T-helper 1 cell treated with Interleukin-12 subunit alpha and Interleukin-12 subunit beta and Interleukin-4 antibody, amounts not matched to agents 30 ng/mL and 1 ng/mL, for 36 hours (primary cell): ENCODE measurements around the gene POFUT1. TPM values are rescaled to one million over a fixed set of nuclear protein-coding genes. Genes with fewer than 3 reads are reported as not detected.
"Not testable (repeated sequence)": the region's sequence is repeated elsewhere in the genome, so short reads cannot be mapped to it uniquely, and the experiment has no call there.

Experiments used
- intact Hi-C: fragments of 100-400 bp; cut with micrococcal nuclease; formaldehyde crosslinking; loops from one replicate; pipeline ENCODE4 v1.15.1; 2024
- total RNA-seq: library from RNA; stranded (reverse); gene quantifications from 2 replicates; pipeline ENCODE4 v1.2.3, GENCODE V29; 2022

The POFUT1 gene
- total RNA-seq, 1 donor from 2014 or later, result 33.7 TPM

DNA sequence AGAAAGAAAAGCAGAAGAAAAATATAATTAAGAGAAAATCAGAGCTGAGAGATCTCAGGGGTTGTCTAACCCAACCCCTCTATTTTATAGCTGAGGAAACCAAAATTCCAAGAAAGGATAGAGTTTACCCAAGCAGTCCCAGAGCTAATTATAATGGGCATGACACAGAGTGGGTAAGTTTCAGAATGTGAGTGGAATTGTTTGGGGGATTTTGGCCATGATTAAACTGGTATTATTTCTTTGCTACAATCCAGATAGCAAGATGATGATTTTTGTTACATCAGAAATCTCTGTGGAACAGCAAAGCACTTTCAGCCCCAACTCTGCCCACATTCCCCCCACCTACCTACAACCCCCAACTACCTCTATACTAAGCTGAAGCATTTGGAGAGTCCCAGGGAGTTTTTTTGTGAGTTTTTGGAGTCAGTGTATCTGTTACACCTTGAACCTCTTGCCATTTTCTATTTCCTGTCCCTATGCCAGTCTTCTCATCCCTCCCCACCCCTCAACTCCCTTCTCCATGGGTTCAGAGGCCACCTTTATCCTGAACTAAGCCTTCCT, 24.7 kb downstream of the POFUT1 start:
- intact Hi-C loops, result loop anchor here (2.0 kb wide), 1 partner anchor 44 kb away; the partner anchor contains the start of gene KIF3B

DNA sequence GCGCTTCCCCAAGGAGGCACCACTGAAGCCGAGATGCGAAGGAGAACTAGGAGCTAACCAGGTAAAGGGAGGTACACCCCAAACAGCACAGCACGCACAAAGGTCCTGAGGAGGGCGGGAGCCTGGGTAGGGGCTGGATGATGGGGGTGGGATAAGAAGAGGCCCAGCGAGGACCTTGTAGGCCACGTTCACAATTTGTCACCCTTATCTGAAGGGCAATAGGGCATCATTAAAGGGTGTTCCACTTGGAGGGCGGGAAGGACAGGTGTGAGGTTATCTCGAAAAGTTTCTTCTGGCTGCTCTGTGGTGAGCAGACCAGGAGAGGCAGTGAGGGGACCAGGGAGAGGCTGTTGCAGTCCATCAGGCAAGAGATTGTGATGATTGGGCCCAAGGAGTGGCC, 25.6 kb downstream of the POFUT1 start:
- intact Hi-C loops, result loop anchor here (2.0 kb wide), 1 partner anchor 44 kb away; the partner anchor contains the start of gene KIF3B

DNA sequence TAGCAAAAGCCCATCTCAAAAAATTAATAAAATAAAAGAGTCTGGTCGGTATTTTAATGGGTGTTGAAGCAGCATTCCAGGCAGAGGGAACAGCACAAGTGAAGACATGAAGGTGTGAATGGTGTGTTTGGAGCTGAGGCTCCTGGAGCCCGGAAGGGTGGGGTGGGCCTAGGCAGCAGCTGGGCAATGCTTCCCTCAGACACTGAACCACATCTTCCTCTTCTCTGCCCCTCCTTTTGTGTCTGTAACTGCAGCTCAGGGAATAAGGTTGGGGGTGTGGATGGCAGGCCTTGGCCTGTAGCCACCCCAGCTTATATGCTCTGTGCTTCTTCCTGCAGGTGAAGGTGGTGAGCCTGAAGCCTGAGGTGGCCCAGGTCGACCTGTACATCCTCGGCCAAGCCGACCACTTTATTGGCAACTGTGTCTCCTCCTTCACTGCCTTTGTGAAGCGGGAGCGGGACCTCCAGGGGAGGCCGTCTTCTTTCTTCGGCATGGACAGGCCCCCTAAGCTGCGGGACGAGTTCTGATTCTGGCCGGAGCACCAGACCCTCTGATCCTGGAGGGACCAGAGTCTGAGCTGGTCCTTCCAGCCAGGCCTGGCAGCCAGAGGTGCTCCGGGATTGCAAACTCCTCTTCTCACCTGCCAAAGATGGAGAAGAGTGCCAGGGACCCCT, 26.6 kb downstream of the POFUT1 start:
- intact Hi-C loops, result no loop called here

DNA sequence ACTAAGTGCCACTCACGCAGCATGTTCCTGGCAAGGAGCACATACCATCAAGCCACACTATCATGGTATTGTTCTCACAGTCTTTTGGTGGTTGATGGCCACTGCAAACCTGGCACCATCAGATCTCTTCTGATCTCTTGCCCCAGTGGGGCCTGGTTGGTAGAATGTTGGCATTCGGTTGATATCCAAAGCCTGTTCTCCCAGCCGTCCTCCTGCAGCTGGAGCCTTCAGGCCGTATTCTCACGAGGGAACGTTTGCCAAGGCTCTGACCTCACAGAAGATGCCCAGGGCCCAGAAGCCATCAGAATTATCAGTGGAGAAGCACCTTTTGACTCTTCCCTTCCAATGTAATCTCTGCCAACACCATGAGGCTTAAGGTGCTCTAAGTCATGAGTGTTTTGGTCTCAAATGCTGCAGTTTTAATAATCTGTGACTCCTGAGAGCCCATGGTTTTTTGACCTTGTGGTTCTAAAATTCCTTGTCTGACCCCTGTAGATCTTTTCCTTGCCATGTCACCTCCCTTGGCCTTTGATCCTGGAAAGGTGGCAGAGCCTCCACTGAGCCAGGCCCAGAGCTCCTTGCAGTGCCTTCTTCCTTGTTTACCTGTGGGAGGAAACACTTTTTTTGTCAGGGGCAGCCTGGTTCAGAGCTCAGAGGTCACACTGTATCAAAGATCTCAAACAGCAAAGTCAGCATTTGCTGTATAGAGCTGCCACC, 27.8 kb downstream of the POFUT1 start:
- intact Hi-C loops, result no loop called here

DNA sequence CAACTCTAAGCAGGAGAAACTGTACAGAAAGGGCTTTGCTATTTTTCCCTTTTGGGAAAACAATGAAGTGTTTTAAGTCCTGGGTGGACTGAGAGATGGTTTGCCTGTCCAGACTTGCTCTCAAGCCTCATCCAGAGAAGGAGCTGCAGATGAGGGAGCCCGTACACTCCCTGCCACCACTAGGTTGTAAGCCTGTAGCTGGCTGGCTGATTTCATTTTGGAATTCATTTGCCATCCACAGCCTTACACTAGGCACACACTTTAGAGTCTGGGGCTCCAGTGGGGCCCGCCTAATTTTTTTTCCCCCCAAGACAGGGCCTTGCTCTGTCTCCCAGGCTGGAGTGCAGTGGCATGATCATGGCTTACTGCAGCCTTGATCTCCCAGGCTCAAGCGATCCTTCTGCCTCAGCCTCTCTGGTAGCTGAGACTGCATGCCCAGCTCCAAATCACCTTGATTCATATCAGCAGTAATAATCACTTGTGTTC, 28.4 kb downstream of the POFUT1 start:
- intact Hi-C loops, result no loop called here

DNA sequence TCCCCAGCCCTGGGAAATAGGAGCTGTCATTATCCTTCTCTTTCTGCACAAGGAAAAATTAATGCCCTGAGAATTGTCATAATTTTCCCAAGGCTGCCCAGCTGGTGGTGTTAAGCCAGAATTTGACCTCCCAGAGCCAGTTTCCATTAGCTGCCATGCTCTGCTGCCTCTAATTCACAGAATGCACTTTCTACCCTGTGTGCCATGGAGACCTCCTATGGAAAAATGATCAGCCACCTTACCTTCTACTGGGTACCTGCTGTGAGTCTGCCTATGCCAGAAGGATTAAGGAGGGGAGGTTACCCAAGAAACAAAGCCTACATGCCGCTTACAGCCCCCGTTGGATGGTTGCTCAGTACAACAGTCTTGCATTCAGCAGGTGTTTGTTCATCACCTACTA, 29.1 kb downstream of the POFUT1 start:
- intact Hi-C loops, result no loop called here

DNA sequence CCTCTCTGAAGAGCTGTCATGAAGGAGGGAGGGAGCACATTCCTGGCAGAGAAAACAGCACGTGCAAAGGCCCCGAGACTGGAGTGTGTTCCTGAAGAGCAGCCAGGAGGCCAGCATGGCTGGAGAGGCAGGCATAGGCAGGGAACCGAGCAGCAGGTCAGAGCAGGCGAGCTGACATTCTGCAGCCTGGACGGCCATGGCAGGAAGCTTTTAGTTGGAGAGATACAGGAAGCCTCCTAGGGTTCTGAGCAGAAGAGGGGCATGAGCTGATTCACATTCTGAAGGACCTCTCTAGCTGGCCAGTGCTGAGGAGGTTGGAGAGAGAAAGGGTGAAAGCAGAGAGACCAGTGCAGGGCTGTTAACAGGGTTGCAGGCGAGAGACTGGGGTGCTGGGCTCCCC, 29.7 kb downstream of the POFUT1 start:
- intact Hi-C loops, result no loop called here

DNA sequence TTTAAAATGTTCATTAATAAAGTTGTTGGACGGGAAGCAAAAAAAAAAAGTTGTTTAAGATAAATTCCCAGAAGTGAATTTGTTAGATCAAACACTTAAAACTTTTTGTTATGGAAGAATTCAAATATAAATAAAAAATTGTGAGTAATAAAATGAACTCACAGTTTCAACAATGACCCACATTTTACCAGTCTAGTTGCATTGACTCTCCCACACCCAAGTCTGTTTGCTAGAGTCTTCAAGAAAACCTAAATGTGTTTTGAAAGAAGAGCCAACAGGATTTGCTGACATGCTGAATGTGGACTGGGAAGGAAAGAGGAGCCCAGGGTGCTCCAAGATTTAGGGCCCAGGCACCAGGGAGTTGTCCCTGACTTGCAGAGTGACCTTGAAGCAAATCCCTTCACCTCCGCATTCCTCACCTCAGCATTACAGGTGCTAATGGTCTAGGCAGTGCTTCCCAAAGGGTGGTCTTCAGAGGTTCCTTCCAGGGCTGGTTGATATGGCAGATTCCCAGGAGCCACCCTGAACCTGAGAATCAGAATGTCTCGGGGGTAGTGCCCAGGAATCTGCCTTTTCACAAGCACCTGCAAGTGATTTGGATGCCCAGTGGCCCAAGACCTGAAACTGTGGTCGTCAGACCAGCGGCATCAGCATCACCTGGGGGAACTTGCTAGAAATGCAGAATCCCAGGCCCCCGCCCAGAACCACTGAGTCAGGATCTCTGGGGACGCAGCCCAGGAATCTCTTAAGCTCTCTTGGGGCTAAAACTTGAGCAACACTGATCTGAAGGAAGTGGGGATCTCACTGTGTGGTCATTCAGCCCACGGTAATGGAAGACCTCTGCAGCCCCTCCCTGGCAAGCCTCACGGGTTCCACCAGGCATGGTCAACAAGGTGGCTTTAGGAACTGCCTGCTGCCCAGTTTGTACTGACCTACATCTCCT, 31.1 kb downstream of the POFUT1 start:
- intact Hi-C loops, result no loop called here

DNA sequence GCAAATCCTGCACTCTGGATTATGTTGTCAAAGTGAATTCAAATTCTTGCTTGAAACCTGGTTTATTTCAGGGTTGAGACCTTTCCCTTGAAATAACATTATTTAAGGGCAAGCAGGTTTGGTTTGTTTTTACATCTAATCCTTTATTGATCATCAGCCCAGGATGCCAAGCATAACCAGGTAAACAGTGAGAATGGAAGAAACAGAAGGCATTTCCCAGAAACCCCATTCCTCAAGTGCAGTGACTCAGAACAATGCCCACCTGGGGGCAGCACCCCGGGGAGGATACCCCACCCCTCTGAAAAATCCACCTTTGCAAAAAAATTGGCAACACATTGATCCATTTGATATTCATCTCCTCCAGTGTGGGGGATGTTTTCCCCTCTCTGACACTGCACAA, 32.5 kb downstream of the POFUT1 start:
- intact Hi-C loops, result no loop called here

DNA sequence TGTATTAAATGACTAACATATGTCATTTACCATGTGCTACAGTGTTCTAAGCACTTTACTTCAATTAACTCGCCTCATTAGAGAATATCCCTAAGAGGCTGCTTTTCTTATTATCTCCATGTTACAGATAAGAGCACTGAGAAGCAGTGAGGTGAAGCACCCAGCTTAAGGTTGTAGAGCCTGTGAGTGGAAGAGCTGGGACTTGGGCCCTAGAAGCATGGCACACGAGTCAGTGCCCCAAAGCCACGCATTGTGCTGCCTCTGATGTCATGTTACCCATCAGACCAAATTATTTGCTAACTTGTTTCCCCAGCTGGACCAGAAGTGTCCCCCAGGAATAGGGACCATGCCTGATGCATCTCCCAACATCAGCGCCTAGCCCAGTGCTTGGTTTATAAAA, 34.1 kb downstream of the POFUT1 start:
- intact Hi-C loops, result no loop called here

DNA sequence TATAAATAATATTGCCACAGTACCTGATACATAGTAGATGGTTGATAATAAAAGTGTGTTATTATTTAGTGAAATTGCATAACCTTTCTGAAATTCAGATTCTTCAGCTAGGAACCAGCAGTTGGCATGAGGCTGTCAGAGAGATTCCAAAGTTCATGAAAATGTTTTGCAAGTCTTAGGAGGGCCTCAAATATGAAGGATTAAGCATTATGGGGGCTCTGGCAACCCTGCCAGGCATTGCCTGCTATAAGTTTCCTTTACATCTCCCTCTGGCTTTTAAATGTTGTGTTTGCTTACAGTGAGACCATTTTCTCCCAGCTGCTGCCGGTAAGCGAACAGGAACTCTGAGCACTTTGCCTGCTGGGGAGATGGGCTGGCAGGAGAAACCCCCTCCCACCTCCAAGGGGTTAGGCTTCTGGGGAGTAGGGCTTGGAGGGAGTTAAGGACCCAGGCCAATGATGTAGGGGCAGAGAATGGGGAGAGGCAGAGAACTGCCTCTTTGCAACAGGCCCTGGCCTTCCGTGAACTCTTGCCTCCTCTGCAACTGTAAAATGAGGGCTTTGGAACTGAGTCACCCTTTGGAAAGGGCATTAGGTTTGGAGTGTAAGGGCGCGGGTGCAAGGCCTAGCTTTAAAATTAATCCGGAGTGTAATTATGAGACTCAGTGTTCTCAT, 36.6 kb downstream of the POFUT1 start:
- intact Hi-C loops, result no loop called here

DNA sequence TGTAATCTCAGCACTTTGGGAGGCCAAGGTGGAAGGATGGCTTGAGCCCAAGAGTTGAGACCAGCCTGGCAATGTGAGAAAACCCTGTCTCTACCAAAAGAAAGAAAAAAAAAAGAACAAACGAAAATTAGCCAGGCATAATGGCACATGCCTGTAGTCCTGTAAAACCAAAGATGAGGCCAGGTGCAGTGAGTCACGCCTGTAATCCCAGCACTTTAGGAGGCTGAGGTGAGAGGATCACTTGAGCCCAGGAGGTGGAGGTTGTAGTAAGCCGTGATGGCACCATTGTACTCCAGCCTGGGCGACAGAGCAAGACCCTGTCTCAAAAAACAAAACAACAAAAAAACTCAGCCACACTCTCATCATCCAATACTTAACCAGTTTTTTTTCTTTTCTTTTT, 37.3 kb downstream of the POFUT1 start:
- intact Hi-C loops, result no loop called here

DNA sequence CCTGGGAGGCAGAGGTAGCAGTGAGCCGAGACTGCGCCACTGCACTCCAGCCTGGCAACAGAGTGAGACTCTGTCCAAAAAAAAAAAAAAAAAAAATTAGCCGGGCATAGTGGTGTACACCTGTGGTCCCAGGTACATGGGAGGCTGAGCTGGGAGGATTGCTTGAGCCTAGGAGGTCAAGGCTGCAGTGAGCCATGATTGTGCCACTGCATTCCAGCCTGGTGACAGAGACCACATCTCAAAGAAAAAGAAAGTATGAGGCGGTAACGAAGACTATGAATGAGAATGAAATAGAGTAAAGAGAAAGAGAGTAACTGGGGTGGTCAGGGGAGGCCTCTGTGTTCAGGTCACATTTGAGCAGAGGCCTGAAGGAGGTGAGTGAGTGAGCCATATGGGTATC, 38.5 kb downstream of the POFUT1 start:
- intact Hi-C loops, result not testable (repeated sequence)

DNA sequence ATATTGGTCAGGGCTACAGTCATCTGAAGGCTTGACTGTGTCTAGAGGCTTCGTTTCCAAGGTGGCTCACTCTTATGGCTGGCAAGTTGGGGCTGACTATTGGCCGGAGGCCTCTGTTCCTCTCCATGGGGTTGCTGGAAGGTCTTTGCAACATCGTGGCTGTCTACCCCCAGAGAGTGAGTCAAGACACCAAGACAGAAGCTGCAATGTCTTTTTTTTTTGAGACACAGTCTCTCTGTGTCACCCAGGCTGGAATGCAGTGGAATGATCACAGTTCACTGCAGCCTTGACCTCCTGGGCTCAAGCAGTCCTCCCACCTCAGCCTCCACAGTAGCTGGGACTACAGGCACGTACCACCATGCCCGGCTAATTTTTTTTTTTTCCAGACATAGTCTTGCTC, 40.4 kb downstream of the POFUT1 start:
- intact Hi-C loops, result no loop called here

DNA sequence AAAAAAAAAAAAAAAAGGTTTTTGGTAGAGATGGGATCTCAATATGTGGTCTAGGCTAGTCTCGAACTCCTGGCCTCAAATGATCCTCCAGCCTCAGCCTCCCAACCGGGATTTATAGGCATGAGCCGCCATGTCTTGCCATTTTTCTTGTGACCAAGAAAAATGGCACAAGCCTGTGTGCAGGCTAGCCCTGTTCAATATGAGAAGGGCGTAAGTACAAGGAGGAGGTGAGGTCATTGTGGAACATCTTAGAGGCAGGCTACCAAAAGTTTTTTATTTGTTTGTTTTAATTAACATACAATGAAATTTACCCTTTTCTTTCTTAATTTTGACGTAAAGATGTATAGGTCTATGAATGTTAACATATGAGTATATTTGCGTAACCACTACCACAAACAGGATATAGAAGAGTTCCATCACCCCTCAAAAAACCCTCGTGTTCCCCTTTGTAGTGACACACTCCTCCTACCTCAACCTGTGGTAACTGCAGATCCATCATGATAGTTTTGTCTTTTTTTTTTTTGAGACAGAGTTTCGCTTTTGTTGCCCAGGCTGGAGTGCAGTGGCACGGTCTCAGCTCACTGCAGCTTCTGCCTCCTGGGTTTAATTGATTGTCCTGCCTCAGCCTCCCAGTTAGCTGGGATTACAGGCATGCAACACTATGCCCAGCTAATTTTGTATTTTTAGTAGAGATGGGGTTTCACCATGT, 41.5 kb downstream of the POFUT1 start:
- intact Hi-C loops, result loop anchor here (1.0 kb wide), 5 partner anchors 18 to 106 kb away; partner anchors contain the start of genes KIF3B, PLAGL2 and POFUT1

DNA sequence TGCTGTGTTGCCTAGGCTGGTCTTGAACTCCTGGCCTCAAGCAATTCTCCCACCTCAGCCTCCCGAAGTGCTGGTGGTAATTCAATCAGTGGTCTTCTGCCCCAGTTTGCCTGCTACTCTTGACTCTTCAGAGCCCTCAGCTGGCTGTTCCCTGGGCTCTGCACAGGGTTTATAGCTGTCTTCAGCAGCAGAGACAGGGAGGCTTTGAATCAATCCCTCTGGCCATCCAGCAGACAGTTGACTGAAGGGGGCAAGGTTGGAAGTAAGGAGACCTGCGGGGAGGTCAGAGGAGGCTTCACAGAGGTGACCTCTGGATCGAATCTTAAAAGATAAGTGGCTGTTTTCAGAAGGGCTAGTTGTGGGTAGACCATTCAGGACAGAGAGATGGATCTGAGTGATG, 43.8 kb downstream of the POFUT1 start:
- intact Hi-C loops, result no loop called here

DNA sequence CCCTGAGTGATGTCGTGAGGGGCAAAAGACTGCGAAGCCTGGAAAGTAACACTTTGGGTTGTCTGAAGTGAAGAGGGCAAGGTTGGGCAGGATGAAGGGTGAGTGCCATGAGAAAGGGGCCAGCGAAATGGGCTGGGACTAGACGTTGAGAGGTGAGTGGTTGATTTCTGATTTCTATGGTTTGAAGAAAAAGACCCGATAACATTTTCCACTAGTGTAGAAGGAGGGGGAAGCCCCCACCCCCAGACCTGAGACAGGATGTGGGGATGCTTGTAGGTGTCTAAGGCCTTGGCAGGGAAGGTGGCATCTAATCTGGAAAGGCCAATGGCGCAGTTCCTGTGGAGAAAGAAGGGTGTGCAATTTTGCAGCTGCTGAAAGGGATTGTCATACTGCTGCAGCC, 44.5 kb downstream of the POFUT1 start:
- intact Hi-C loops, result no loop called here

DNA sequence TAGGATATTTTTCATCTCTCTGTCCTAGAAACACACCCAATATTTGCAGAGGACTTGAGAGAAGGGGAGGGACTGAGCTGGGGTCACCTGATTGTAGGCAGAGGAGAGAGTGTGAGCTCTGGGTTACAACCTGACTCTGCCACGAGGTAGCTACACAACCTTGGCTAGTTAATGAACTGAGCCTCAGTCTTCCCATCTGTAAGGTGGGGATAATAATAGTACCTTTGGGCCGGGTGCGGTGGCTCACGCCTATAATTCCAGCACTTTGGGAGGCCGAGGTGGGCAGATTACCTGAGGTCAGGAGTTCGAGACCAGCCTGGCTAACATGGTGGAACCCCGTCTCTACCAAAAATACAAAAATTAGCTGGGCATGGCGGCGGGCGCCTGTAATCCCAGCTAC, 53.3 kb downstream of the POFUT1 start:
- intact Hi-C loops, result not testable (repeated sequence)

DNA sequence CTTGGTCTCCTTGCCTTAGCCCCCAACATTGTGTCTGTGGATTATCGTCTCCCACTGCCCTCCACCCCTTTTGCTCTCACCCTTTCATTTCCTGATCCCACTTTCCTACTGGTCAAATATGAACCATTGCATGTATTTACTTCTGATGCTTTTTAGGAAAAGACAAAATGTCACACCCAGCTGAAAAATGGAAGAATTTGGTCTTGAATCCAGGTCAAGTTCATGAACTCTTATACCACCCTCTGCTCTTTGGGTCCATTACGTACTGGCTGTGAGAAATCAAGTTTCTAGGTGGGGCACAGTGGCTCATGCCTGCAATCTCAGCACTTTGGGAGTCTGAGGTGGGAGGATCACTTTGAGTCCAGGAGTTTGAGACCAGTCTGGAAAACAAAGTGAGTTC, 54.0 kb downstream of the POFUT1 start:
- intact Hi-C loops, result no loop called here

DNA sequence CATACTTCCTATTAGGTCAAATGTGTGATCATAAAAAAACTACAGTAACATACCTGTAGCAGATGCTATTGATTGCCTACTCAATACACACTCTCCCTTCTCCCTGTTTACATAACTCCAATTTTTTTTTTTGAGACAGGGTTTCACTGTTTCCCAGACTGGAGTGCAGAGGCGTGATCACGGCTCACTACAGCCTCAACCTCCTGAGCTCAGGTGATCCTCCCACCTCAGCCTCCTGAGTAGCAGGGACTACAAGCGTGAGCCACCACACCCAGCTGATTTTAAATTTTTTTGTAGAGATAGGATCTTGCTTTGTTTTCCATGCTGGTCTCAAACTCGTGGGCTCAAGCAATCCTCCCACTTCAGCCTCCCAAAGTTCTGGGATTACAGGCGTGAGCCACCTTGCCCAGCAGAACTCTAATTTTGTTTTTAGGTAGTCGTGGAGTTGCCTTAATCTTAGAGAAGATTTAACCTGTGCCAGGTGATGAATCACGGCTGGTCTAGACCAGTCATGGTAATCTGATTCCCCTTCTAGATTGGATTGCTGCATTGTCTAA, 55.8 kb downstream of the POFUT1 start:
- intact Hi-C loops, result no loop called here
